HepG2 (cell line): ENCODE results near the gene KCNAB3. TPM values are rescaled to one million over a fixed set of nuclear protein-coding genes. Genes with fewer than 3 reads are reported as not detected.
A peak's percentile ranks its signal among the peaks of the same experiment; 100 is the strongest.

Source experiments
- HES4 ChIP-seq: sonication (generic); formaldehyde crosslinking; IDR thresholded peaks from 2 replicates; pipeline ENCODE4 v1.9.0; 2021; ENCODE audit warnings: mild to moderate bottlenecking, missing genetic modification reagents, borderline replicate concordance
- HNRNPUL1 ChIP-seq: fragments of 200-400 bp; formaldehyde crosslinking; IDR thresholded peaks from 2 replicates; pipeline ENCODE4 v1.6.1; 2017; ENCODE audit warnings: low read depth, mild to moderate bottlenecking, low read length, moderate library complexity
- KDM4B ChIP-seq: sonication (generic); formaldehyde crosslinking; IDR thresholded peaks from 2 replicates; pipeline ENCODE4 v1.4.0; 2020; ENCODE audit warnings: missing genetic modification reagents
- MIER3 ChIP-seq: IDR thresholded peaks from 2 replicates; pipeline ENCODE4 v1.6.1; 2016; ENCODE audit warnings: missing compliant biosample characterization, borderline replicate concordance
- NAIF1 ChIP-seq: sonication (generic); formaldehyde crosslinking; IDR thresholded peaks from 2 replicates; pipeline ENCODE4 v1.5.0; 2020; ENCODE audit warnings: mild to moderate bottlenecking, missing genetic modification reagents, borderline replicate concordance
- NCOR1 ChIP-seq: fragments of 200-600 bp; sonication (generic); IDR thresholded peaks from 2 replicates; pipeline ENCODE4 v1.7.0; 2017; ENCODE audit warnings: antibody characterized with exemption, low read length, borderline replicate concordance
- PHF21A ChIP-seq: sonication (generic); formaldehyde crosslinking; IDR thresholded peaks from 2 replicates; pipeline ENCODE4 v1.5.0; 2020; ENCODE audit warnings: mild to moderate bottlenecking, missing genetic modification reagents
- RAD51 ChIP-seq: fragments of 450-650 bp; IDR thresholded peaks from 2 replicates; pipeline ENCODE4 v1.6.1; 2016; ENCODE audit warnings: borderline replicate concordance
- RCOR2 ChIP-seq: IDR thresholded peaks from 2 replicates; pipeline ENCODE4 v1.6.1; 2016; ENCODE audit warnings: missing biosample characterization, missing genetic modification reagents
- SMAD9 ChIP-seq: sonication (generic); formaldehyde crosslinking; IDR thresholded peaks from 2 replicates; pipeline ENCODE4 v1.5.1; 2020; ENCODE audit warnings: mild to moderate bottlenecking, missing genetic modification reagents
- SMC3 ChIP-seq: IDR thresholded peaks from 2 replicates; pipeline ENCODE4 v1.6.1; 2011; ENCODE audit warnings: low read length, improper control_type of control experiment
- TBX2 ChIP-seq: sonication (generic); formaldehyde crosslinking; IDR thresholded peaks from 2 replicates; pipeline ENCODE4 v1.5.0; 2020; ENCODE audit warnings: missing genetic modification reagents, mild to moderate bottlenecking, borderline replicate concordance
- ZFP1 ChIP-seq: IDR thresholded peaks from 2 replicates; pipeline ENCODE4 v1.6.1; 2016
- ZNF446 ChIP-seq: sonication (generic); formaldehyde crosslinking; IDR thresholded peaks from 2 replicates; pipeline ENCODE4 v1.5.0; 2020; ENCODE audit warnings: mild to moderate bottlenecking, missing genetic modification reagents
- ZNF720 ChIP-seq: sonication (generic); formaldehyde crosslinking; IDR thresholded peaks from 2 replicates; pipeline ENCODE4 v1.4.0; 2020; ENCODE audit warnings: missing genetic modification reagents
- ZNF788 ChIP-seq: sonication (generic); formaldehyde crosslinking; IDR thresholded peaks from 2 replicates; pipeline ENCODE4 v1.5.0; 2020; ENCODE audit warnings: mild to moderate bottlenecking, missing genetic modification reagents, borderline replicate concordance
- polyA plus RNA-seq, 8 experiments: library from polyadenylated mRNA; depleted of rRNA in 3 of 8; stranded (reverse) in 7 of 8; unstranded in 1 of 8; fragments of >200 nt; fragmentation: Illumina TruSeq in 4 of 8; extraction: Trizol in 4 of 8; gene quantifications; 2 replicates each; pipeline versions ENCODE4 v1.2.1 to v1.2.3, GENCODE V29; 2011 to 2016; ENCODE audit warnings: low read depth in 4 of 8, missing spikeins in 1 of 8, mixed read lengths in 1 of 8; ENCODE audit not compliant: insufficient read depth in 1 of 8
- total RNA-seq, 5 experiments: library from RNA; depleted of rRNA; stranded (reverse); fragments of >200 nt; fragmentation: Illumina TruSeq; extraction: Trizol; gene quantifications; 2 replicates each; pipeline ENCODE4 v1.2.3, GENCODE V29; 2016; ENCODE audit warnings: low read depth in 1 of 5
- TF ChIP-seq, protein P1 (sequence below): sonication (generic); formaldehyde crosslinking; conservative IDR thresholded peaks from 2 replicates; pipeline ENCODE4 v1.5.0; 2020; ENCODE audit warnings: missing genetic modification reagents
- TF ChIP-seq, protein P2 (sequence below): IDR thresholded peaks from 2 replicates; pipeline ENCODE4 v1.6.1; 2016; ENCODE audit warnings: low read depth, control low read depth
- TF ChIP-seq, protein P3 (sequence below): sonication (generic); formaldehyde crosslinking; IDR thresholded peaks from 2 replicates; pipeline ENCODE4 v1.9.0; 2021; ENCODE audit warnings: missing genetic modification reagents, borderline replicate concordance
- TF ChIP-seq, protein P4 (sequence below): sonication (generic); formaldehyde crosslinking; IDR thresholded peaks from 2 replicates; pipeline ENCODE4 v1.4.0; 2020; ENCODE audit warnings: missing genetic modification reagents
- TF ChIP-seq, protein P5 (sequence below): sonication (generic); formaldehyde crosslinking; IDR thresholded peaks from 2 replicates; pipeline ENCODE4 v1.4.0; 2020; ENCODE audit warnings: missing genetic modification reagents
- TF ChIP-seq, protein P6 (sequence below): sonication (generic); formaldehyde crosslinking; IDR thresholded peaks from 2 replicates; pipeline ENCODE4 v1.8.0; 2022; ENCODE audit warnings: mild to moderate bottlenecking, missing genetic modification reagents

KCNAB3 gene
- total and polyA plus RNA-seq, 2 of the 13 experiments (the other 11 are each of a cell fraction or from before 2014, with no cell fraction given): 0.29 to 0.88 TPM

DNA sequence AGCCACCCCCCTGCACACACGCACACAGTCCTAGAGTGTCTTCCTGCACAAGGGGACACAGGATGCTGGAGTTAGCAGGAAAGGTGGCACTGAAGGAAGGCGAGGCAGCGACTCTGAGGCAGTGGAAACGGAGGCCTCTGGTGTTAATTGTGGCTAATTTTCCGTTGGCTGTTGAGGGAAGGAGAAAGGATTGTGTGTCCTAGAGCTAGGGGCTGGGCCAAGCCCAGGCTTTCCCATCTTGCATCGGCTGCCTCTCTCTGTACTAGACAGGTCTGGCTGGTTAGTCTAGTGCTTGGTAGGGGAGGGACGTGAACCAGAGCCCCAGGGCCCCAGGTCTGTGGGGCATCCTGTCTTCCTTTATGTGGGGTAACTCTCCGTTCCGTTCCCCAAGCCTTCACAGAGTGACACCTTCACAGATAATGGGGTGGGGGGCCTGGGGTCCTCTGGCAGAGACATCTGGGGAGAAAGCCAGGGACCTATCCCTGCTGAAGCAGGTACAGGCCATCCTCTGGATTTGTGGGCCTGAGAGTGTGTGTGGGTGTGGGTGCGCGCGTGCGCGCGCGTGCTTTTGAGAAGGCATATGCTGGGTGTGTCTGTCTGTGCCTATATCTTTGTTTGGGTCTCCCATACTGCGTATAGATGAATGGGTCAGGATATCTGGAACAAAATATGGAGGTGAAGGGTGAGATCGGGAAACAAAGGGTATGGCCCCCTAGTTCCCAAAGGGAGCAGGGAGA, 41.3 kb downstream of the KCNAB3 start, which contains the start of gene CHD3 (continued):
- TF ChIP-seq, protein P1, sequence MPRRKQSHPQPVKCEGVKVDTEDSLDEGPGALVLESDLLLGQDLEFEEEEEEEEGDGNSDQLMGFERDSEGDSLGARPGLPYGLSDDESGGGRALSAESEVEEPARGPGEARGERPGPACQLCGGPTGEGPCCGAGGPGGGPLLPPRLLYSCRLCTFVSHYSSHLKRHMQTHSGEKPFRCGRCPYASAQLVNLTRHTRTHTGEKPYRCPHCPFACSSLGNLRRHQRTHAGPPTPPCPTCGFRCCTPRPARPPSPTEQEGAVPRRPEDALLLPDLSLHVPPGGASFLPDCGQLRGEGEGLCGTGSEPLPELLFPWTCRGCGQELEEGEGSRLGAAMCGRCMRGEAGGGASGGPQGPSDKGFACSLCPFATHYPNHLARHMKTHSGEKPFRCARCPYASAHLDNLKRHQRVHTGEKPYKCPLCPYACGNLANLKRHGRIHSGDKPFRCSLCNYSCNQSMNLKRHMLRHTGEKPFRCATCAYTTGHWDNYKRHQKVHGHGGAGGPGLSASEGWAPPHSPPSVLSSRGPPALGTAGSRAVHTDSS: no peak
- TF ChIP-seq ZNF720 (CRISPR knock-in tag) (no peak), SMAD9 (no peak), HNRNPUL1 (no peak), ZFP1 (CRISPR knock-in tag) (no peak), NAIF1 (no peak), NCOR1 (no peak), HES4 (CRISPR knock-in tag) (no peak), ZNF446 (peak; percentile 5; the same call in 1 of the 2 replicates), KDM4B (CRISPR knock-in tag) (no peak), MIER3 (CRISPR knock-in tag) (no peak), SMC3 (no peak), PHF21A (CRISPR knock-in tag) (no peak), TBX2 (peak; percentile 29; the same call in 1 of the 2 replicates), RAD51 (no peak), RCOR2 (CRISPR knock-in tag) (no peak), ZNF788 (peak; percentile 9; the same call in 1 of the 2 replicates)
- TF ChIP-seq, protein P2, sequence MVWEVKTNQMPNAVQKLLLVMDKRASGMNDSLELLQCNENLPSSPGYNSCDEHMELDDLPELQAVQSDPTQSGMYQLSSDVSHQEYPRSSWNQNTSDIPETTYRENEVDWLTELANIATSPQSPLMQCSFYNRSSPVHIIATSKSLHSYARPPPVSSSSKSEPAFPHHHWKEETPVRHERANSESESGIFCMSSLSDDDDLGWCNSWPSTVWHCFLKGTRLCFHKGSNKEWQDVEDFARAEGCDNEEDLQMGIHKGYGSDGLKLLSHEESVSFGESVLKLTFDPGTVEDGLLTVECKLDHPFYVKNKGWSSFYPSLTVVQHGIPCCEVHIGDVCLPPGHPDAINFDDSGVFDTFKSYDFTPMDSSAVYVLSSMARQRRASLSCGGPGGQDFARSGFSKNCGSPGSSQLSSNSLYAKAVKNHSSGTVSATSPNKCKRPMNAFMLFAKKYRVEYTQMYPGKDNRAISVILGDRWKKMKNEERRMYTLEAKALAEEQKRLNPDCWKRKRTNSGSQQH: no peak
- TF ChIP-seq, protein P3, sequence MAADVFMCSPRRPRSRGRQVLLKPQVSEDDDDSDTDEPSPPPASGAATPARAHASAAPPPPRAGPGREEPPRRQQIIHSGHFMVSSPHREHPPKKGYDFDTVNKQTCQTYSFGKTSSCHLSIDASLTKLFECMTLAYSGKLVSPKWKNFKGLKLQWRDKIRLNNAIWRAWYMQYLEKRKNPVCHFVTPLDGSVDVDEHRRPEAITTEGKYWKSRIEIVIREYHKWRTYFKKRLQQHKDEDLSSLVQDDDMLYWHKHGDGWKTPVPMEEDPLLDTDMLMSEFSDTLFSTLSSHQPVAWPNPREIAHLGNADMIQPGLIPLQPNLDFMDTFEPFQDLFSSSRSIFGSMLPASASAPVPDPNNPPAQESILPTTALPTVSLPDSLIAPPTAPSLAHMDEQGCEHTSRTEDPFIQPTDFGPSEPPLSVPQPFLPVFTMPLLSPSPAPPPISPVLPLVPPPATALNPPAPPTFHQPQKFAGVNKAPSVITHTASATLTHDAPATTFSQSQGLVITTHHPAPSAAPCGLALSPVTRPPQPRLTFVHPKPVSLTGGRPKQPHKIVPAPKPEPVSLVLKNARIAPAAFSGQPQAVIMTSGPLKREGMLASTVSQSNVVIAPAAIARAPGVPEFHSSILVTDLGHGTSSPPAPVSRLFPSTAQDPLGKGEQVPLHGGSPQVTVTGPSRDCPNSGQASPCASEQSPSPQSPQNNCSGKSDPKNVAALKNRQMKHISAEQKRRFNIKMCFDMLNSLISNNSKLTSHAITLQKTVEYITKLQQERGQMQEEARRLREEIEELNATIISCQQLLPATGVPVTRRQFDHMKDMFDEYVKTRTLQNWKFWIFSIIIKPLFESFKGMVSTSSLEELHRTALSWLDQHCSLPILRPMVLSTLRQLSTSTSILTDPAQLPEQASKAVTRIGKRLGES (CRISPR knock-in tag): no peak
- TF ChIP-seq, protein P4, sequence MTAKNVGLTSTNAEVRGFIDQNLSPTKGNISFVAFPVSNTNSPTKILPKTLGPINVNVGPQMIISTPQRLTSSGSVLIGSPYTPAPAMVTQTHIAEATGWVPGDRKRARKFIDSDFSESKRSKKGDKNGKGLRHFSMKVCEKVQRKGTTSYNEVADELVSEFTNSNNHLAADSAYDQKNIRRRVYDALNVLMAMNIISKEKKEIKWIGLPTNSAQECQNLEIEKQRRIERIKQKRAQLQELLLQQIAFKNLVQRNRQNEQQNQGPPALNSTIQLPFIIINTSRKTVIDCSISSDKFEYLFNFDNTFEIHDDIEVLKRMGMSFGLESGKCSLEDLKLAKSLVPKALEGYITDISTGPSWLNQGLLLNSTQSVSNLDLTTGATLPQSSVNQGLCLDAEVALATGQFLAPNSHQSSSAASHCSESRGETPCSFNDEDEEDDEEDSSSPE (CRISPR knock-in tag): no peak
- TF ChIP-seq, protein P5, sequence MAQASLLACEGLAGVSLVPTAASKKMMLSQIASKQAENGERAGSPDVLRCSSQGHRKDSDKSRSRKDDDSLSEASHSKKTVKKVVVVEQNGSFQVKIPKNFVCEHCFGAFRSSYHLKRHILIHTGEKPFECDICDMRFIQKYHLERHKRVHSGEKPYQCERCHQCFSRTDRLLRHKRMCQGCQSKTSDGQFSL (CRISPR knock-in tag): no peak
- TF ChIP-seq, protein P6, sequence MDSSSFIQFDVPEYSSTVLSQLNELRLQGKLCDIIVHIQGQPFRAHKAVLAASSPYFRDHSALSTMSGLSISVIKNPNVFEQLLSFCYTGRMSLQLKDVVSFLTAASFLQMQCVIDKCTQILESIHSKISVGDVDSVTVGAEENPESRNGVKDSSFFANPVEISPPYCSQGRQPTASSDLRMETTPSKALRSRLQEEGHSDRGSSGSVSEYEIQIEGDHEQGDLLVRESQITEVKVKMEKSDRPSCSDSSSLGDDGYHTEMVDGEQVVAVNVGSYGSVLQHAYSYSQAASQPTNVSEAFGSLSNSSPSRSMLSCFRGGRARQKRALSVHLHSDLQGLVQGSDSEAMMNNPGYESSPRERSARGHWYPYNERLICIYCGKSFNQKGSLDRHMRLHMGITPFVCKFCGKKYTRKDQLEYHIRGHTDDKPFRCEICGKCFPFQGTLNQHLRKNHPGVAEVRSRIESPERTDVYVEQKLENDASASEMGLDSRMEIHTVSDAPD: no peak
